Activated T-cell treated with anti-CD3 and anti-CD28 coated beads, Interleukin-2, amount 50 U/mL, for 48 hours (primary cell): ENCODE measurements around the gene PLOD2.

Experiments used
- DNase-seq, 2 experiments: peaks; one replicate each; pipeline ENCODE4 v3.0.0-alpha.2; 2020

Gene PLOD2

DNA sequence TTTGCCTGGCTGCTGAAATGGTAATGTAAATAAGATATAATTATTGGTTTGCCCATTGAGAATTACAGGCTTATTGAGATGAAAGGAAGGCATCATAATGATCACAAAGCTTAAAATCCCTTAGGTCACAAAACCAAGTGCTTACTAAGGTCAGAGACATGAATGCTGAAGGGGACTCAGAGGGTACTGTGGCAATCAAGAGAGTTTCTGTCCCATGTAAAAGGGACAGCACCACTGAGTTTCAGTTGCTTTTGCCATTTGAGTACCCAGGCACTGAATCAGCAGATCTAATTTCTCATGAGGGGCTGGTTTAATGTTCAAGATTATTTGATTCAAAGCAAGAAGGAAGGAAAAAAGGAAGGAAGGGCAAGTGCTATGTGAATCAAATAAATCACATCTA is 127.0 kb downstream of the PLOD2 start:
- no peak for DNase-seq

DNA sequence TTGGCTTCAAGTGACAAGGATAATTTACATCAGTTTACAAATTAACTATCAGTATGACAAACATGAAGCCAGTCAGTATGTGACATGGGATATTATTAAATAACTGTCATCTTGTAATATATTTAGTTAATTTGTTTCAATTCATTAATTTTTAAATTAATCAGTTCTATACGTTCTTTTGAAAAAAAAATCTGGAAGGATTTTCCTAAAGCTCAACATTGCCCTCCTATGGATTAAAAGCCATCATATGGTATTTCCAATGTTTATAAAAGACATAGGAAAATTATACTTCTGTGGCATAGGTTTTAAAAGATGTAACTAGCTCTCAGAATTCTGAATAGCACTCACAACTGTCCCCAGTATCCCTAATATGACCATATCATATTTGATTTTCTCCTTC is 134.4 kb downstream of the PLOD2 start:
- DNase-seq = no peak

DNA sequence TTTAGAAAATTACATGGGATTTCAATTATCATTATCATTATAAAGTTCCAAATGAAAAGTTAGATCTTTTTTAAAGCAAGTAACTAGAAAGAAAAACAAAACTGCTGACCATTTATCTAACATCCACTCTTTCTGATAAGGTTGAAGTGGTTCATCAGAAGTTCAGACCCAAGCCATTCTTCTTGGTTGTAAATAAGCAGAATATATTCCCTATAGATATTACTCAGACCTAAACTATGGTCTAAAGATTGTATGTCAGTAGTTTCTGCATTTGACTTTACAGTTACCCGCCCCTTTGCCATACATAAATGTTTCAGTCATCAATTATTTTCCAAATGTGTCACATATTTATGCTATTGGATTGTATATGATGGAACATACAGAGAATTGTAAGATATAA is 136.7 kb downstream of the PLOD2 start:
- DNase-seq = no peak

DNA sequence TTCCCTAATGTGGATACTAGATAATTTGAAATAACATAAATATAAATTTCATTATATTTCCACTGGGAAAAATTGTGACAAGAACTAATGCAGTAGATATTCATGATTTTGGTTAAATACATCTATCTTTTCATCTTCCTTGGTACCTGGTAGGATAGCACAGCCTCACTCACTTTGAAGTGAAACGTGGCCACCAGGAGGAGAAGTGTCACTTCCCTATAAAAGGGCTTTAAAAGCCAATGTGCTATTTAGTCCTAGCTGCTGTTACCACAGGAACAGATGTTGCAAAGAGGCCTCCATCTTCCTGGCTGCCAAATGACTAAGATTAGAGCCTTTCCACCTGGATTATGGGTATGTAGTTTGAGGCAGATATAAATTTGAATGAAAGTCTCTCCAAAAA is 140.0 kb downstream of the PLOD2 start:
- no peak for DNase-seq

DNA sequence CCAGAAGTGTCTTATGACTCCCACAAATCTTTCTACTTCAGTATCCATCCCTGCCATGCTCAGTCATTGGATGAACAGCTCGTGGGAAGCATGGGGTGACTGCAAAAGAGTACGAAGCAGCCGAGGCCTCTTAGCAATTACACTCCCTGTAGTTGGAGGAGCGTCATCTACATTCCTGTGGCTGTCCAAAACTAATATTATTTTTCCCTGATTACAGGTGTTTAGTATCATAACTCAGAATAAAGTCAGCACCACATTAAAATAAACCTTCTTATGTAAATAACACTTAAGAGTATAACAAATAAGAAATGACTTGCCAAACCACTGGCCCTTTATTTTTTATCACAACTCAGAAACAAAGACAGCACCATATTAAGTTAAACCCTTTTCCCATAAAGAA is 141.5 kb downstream of the PLOD2 start:
- DNase-seq = no peak
